ENCODE measurements around the gene IGFALS. TPM values are rescaled to one million over a fixed set of nuclear protein-coding genes. Genes with fewer than 3 reads are reported as not detected.

The IGFALS gene
- total RNA-seq, 1 donor from 2014 or later, result 0.63 TPM

- DNase-seq (ENCODE audit: low spot score in 2 of 2, unreplicated experiment in 2 of 2), result no peak
- TF ChIP-seq, protein P1, sequence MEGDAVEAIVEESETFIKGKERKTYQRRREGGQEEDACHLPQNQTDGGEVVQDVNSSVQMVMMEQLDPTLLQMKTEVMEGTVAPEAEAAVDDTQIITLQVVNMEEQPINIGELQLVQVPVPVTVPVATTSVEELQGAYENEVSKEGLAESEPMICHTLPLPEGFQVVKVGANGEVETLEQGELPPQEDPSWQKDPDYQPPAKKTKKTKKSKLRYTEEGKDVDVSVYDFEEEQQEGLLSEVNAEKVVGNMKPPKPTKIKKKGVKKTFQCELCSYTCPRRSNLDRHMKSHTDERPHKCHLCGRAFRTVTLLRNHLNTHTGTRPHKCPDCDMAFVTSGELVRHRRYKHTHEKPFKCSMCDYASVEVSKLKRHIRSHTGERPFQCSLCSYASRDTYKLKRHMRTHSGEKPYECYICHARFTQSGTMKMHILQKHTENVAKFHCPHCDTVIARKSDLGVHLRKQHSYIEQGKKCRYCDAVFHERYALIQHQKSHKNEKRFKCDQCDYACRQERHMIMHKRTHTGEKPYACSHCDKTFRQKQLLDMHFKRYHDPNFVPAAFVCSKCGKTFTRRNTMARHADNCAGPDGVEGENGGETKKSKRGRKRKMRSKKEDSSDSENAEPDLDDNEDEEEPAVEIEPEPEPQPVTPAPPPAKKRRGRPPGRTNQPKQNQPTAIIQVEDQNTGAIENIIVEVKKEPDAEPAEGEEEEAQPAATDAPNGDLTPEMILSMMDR (IDR thresholded peaks at IDR 0.05; ENCODE audit: unreplicated experiment), result no peak
- no peaks in the 10 kb centered on the region for H3K27me3 Mint-ChIP-seq (ENCODE audit: low read depth)
- H3K9me3 Mint-ChIP-seq, result no peaks in the 10 kb centered on the region
- no peak overlapping the region for H3K27ac Mint-ChIP-seq
- H3K4me1 Mint-ChIP-seq, result peaks cover 31% of the 10 kb centered on the region
- peaks cover 4% of the 10 kb centered on the region for H3K36me3 Mint-ChIP-seq
- H3K4me3 Mint-ChIP-seq, result no peak overlapping the region
Observed at GRCh38 chr16:1830213-1830612, 36.7 kb upstream of the IGFALS start.

GRCh38 chr16:1828645-1829410, 35.3 kb upstream of the IGFALS start:
- H3K27me3 Mint-ChIP-seq (ENCODE audit: low read depth), result no peaks in the 10 kb centered on the region
- H3K36me3 Mint-ChIP-seq, result peaks cover 4% of the 10 kb centered on the region
- peak overlapping the region; percentile 92 for H3K4me3 Mint-ChIP-seq
- TF ChIP-seq, protein P1 (IDR thresholded peaks at IDR 0.05; ENCODE audit: unreplicated experiment), result no peak
- H3K9me3 Mint-ChIP-seq, result no peaks in the 10 kb centered on the region
- peak overlapping the region; percentile 43 for H3K27ac Mint-ChIP-seq
- peaks cover 28% of the 10 kb centered on the region for H3K4me1 Mint-ChIP-seq
- DNase-seq (ENCODE audit: low spot score in 2 of 2, unreplicated experiment in 2 of 2), result no peak

DNA sequence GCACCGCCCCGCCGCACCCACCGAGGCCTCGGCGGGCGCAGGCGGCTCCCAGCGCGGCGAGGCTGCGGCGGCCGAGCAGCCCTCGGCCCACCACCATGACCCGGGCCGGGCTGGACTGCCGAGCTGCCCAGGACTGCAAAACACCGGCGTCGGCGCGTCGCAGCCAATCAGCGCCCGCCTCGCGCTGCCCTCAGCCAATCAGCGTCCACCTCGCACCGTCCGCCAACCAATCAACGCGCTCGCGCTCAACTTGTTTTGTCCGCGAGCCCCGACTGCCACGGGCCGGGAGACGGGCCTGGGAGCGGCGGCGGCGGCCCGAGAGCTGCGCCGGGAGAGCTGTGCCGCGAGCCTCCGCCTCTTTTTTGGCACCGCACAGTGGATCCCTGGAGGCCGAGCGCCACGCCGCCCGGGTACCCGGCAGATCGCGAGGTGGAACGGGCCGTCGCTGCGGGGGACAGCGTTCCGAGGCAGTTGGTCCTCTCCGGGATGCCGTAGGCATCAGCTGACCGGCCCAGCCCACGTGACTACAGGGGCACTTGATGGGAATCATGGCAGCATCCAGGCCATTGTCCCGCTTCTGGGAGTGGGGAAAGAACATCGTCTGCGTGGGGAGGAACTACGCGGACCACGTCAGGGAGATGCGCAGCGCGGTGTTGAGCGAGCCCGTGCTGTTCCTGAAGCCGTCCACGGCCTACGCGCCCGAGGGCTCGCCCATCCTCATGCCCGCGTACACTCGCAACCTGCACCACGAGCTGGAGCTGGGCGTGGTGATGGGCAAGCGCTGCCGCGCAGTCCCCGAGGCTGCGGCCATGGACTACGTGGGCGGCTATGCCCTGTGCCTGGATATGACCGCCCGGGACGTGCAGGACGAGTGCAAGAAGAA, 33.4 kb upstream of the IGFALS start, which contains the start of the genes FAHD1 and HAGH:
FAHD1 (plus strand) TSS at position 516 of the 883 bp plus-strand sequence; CDS start at position 549, 33 bp downstream.
HAGH (minus strand) TSS at position 135 of the 883 bp plus-strand sequence; CDS start at position 97, 38 bp downstream.
- H3K9me3 Mint-ChIP-seq, result no peaks in the 10 kb centered on the region
- H3K4me1 Mint-ChIP-seq, result peaks cover 27% of the 10 kb centered on the region
- peak; percentile 85 to 96 for DNase-seq (ENCODE audit: low spot score in 2 of 2, unreplicated experiment in 2 of 2)
- peaks cover 2% of the 10 kb centered on the region for H3K36me3 Mint-ChIP-seq
- H3K27ac Mint-ChIP-seq, result peak within 1 kb of the TSS; percentile 92
- TF ChIP-seq, protein P1 (IDR thresholded peaks at IDR 0.05; ENCODE audit: unreplicated experiment), result no peak
- peak within 1 kb of the TSS; percentile 92 for H3K4me3 Mint-ChIP-seq
- no peaks in the 10 kb centered on the region for H3K27me3 Mint-ChIP-seq (ENCODE audit: low read depth)

- H3K4me1 Mint-ChIP-seq, result peaks cover 27% of the 10 kb centered on the region
- H3K27ac Mint-ChIP-seq, result peak overlapping the region; percentile 16
- peak overlapping the region; percentile 65 for H3K4me3 Mint-ChIP-seq
- no peaks in the 10 kb centered on the region for H3K27me3 Mint-ChIP-seq (ENCODE audit: low read depth)
- H3K9me3 Mint-ChIP-seq, result no peaks in the 10 kb centered on the region
- H3K36me3 Mint-ChIP-seq, result peaks cover 2% of the 10 kb centered on the region
- TF ChIP-seq, protein P1 (IDR thresholded peaks at IDR 0.05; ENCODE audit: unreplicated experiment), result no peak
- DNase-seq (ENCODE audit: low spot score in 2 of 2, unreplicated experiment in 2 of 2), result peak in 1 of 2 experiments; percentile 57
Observed at GRCh38 chr16:1825864-1826690, 32.6 kb upstream of the IGFALS start.

DNA sequence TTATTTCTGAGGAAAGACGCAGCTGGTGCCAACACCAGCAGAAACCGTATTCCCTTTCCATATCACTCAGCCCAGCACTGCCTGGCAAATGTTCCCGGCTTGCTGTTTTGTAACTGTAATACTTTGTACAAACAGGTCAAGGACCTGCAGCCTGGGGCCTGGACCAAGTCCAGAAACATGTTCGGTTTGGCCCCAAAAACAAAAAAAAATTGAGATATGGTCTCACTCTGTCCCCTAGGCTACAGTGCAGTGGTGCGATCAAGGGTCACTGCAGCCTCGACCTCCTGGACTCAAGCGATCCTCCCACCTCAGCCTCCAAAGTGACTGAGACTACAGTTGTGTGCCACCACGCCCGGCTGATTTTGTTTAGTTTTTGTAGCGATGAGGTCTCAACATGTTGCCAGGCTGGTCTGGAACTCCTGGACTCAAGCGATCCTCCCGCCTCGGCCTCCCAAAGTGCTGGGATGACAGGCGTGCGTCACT, 31.9 kb upstream of the IGFALS start:
- TF ChIP-seq, protein P1 (IDR thresholded peaks at IDR 0.05; ENCODE audit: unreplicated experiment), result no peak
- no peaks in the 10 kb centered on the region for H3K9me3 Mint-ChIP-seq
- H3K36me3 Mint-ChIP-seq, result peaks cover 2% of the 10 kb centered on the region
- H3K4me3 Mint-ChIP-seq, result peak overlapping the region; percentile 65
- H3K27me3 Mint-ChIP-seq (ENCODE audit: low read depth), result no peaks in the 10 kb centered on the region
- H3K27ac Mint-ChIP-seq, result no peak overlapping the region
- DNase-seq (ENCODE audit: low spot score in 2 of 2, unreplicated experiment in 2 of 2), result no peak
- H3K4me1 Mint-ChIP-seq, result peaks cover 27% of the 10 kb centered on the region
